ENCODE data around the gene PACRG.

DNA sequence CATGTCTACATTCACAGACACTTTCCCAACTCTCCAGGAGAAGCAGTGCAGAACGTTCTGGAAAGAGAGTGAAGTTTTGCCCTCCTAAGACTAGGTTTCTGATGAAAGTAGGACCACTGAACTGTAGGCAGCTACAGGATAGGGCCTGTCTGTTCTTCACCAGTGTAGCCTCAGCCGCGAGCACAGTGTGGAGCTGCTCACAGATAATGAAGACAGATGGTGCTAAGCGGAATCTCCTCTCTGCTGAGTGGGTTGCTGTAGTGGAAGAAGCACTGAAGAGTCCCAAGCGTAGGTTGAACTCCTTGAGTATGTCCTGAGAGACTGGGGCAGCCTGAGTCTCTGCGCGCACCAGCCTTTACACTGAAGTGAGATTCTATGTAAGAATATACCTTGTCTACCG is 170.2 kb downstream of the PACRG start:
- TF ChIP-seq, protein P1, sequence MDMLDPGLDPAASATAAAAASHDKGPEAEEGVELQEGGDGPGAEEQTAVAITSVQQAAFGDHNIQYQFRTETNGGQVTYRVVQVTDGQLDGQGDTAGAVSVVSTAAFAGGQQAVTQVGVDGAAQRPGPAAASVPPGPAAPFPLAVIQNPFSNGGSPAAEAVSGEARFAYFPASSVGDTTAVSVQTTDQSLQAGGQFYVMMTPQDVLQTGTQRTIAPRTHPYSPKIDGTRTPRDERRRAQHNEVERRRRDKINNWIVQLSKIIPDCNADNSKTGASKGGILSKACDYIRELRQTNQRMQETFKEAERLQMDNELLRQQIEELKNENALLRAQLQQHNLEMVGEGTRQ (IDR thresholded peaks at IDR 0.05; ENCODE audit: borderline replicate concordance, low read depth, low read length) = no peak
- TF ChIP-seq SMC3 (IDR thresholded peaks at IDR 0.05; ENCODE audit: low read depth, low read length) (no peak), FOSL2 (IDR thresholded peaks at IDR 0.05; ENCODE audit: borderline replicate concordance, low read depth) (no peak), RAD21 (IDR thresholded peaks at IDR 0.05; ENCODE audit: low read length) (no peak), YY1 (IDR thresholded peaks at IDR 0.05; ENCODE audit: low read depth) (no peak), GABPA (IDR thresholded peaks at IDR 0.05; ENCODE audit: low read depth) (no peak), FOXM1 (IDR thresholded peaks at IDR 0.05; ENCODE audit: low read depth) (no peak), EZH2phosphoT487 (IDR thresholded peaks at IDR 0.05; ENCODE audit: borderline replicate concordance, low read depth) (no peak)
- TF ChIP-seq, protein P2, sequence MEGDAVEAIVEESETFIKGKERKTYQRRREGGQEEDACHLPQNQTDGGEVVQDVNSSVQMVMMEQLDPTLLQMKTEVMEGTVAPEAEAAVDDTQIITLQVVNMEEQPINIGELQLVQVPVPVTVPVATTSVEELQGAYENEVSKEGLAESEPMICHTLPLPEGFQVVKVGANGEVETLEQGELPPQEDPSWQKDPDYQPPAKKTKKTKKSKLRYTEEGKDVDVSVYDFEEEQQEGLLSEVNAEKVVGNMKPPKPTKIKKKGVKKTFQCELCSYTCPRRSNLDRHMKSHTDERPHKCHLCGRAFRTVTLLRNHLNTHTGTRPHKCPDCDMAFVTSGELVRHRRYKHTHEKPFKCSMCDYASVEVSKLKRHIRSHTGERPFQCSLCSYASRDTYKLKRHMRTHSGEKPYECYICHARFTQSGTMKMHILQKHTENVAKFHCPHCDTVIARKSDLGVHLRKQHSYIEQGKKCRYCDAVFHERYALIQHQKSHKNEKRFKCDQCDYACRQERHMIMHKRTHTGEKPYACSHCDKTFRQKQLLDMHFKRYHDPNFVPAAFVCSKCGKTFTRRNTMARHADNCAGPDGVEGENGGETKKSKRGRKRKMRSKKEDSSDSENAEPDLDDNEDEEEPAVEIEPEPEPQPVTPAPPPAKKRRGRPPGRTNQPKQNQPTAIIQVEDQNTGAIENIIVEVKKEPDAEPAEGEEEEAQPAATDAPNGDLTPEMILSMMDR (IDR thresholded peaks at IDR 0.05) = no peak
